GM19025 (cell line): ENCODE results near the gene RPS14.
A peak's percentile ranks its signal among the peaks of the same experiment; 100 is the strongest.
"Not testable (repeated sequence)": the region's sequence is repeated elsewhere in the genome, so short reads cannot be mapped to it uniquely, and the experiment has no call there.

Experiments used
- ATAC-seq: cut with Tn5 transposase; IDR thresholded peaks from one replicate; pipeline ENCODE4 v1.9.1; 2021; ENCODE audit warnings: mild to moderate bottlenecking, low read depth, moderate library complexity; ENCODE audit not compliant: unreplicated experiment

The RPS14 gene

GRCh38 chr5:150447188-150447587, 2.4 kb downstream of the RPS14 start:
- ATAC-seq, result no peak

GRCh38 chr5:150446583-150446982, 3.0 kb downstream of the RPS14 start:
- ATAC-seq, result no peak

GRCh38 chr5:150446088-150446487, 3.5 kb downstream of the RPS14 start:
- no peak for ATAC-seq

DNA sequence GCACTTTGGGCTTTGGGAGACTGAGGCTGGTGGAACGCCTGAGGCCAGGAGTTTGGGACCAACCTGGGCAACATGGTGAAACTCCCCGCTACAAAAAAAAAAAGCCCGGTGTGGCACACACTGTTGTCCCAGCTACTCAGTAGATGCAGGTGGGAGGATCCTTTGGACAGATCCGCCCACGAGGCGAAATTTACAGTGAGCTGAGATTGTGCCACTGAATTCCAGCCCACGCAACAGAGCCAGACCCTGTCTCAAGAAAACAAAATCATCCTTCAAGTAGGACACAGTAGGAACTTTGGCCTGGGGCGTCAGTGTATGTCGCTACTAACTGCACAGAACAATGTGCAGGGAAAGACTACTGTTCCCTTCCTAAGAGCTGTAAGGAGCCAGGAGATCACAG, 4.8 kb downstream of the RPS14 start:
- no peak for ATAC-seq

DNA sequence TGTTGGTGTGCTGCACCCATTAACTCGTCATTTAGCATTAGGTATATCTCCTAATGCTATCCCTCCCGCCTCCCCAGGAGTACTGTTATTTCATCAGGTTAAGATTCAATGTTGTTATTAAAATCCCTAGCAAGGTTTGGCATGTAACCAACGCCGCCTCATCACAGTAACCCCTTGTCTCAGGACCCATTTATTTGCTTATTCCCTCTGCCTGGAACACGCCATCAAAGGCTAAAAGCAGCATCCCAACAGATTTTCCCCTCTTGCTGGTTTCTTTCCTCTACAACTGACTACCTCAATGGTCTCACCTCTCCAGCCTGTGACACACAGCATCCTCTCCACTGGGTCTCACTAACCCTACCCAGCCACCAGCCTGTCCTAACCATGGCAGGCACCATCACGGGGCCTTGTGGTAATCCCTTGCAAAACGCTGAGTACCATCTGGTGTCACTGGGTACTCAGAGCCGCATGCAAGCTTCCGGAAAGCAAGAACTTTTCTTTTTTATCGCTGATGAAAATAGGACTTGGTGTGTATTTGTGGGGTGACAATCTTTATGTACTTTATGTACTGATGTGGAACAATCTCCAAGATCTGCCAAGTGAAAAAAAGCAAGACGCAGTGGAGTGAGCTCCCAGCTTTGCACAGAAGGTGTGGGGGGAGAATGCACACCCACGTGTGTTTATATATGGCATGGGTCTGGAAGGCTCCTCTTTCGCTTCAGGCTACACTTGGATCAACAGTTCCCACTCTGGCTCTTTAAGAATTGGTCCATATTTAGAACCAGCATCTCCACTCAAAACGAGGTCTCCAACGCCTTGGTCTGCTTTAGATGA, 6.1 kb downstream of the RPS14 start:
- ATAC-seq, result no peak

DNA sequence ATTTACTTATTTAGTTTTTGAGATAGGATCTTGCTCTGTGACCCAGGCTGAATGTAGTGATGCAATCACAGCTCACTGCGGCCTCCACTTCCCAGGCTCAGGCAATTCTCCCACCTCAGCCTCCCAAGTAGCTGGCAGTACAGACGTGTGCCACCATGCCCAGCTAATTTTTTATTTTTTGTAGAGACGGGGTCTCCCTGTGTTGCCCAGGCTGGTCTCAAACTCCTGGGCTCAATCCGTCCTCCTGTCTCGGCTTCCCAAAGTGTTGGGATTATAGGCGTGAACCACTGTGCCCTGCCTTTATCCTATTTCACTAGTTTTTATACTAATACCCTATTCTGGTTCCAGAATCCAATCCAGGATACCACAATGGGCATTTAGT, 6.8 kb downstream of the RPS14 start:
- ATAC-seq, result no peak

GRCh38 chr5:150441813-150442698, 7.5 kb downstream of the RPS14 start:
- no peak for ATAC-seq

- ATAC-seq, result no peak
These were observed 8.4 kb downstream of the RPS14 start for GRCh38 chr5:150440948-150441812.

GRCh38 chr5:150438873-150439546, 10.5 kb downstream of the RPS14 start:
- no peak for ATAC-seq

DNA sequence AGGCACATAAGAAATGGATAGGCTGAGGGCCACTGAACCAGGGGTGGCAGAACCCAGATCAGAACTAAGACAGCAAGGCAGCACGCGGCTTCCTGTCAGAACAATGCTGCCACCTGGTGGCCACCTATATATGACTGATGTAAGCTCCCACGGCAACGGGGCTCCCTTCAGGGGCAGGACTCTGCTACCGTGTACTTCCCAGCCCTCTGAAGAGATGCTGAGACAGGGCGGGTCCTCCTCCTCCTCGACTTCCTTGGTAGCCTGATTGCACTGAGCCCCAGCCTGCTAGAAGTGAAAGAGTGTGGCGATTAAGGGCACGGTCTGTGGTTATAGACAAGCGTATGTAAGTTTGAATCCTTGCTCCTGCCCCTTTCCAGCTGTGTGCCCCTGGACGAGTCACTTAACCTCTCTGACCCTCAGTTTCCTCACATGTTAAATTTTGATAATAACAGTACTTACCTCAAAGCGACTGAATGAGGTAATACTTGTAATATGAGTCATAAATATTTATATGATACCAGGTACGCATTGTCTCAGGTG, 13.3 kb downstream of the RPS14 start:
- peak; percentile 93 for ATAC-seq

GRCh38 chr5:150434464-150434863, 15.1 kb downstream of the RPS14 start:
- ATAC-seq, result no peak

DNA sequence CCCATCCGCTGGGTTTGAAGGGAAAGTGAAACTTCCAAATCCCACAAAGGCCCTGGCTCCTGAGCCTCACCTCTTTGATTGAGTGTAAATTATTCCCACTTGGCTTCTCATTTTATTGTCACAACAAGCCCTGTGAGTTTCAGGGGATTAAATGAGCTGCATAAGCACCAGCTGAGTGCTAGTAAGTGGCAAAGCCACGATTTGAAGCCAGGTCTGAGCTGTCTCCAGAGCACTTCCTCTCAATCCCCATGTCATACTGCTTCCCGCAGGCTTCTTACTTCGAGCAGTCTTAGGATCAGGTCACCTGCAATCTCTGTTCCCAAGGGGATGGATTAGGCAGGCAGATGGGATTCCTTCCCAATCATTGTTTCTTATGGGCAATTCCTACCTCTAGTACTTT, 18.0 kb downstream of the RPS14 start:
- no peak for ATAC-seq

DNA sequence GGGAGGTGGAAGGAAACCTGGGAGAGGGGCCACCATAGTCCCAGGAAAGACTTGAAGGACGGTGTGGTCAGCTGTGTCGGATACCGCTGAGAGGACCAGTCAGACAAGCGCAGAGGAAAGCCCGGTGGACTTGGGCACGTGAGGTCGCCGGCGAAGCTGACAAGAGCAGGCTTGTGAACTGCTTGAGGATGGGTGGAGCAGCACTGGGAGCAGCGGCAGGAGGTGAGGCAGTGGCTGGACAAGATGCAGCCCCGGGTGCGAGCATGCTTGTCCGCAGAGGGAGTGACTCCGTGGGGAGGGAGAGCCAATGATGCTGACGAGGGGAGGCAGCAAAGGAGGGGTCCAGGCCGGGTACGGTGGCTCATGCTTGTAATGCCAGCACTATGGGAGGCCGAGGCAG, 18.5 kb downstream of the RPS14 start:
- no peak for ATAC-seq

GRCh38 chr5:150429410-150429873, 20.1 kb downstream of the RPS14 start:
- no peak for ATAC-seq

DNA sequence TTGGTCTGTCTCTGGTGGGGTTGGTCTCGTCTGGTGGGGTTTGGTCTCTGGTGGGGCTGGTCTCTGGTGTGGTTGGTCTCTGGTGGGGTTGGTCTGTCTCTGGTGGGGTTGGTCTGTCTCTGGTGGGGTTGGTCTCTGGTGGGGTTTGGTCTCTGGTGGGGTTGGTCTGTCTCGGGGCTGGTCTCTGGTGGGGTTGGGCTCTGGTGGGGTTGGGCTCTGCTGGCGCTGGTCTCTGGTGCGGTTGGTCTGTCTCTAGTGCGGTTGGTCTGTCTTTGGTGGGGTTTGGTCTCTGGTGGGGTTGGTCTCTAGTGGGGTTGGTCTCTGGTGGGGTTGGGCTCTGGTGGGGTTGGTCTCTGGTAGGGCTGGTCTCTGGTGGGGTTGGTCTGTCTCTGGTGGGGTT, 20.6 kb downstream of the RPS14 start:
- ATAC-seq, result no peak

DNA sequence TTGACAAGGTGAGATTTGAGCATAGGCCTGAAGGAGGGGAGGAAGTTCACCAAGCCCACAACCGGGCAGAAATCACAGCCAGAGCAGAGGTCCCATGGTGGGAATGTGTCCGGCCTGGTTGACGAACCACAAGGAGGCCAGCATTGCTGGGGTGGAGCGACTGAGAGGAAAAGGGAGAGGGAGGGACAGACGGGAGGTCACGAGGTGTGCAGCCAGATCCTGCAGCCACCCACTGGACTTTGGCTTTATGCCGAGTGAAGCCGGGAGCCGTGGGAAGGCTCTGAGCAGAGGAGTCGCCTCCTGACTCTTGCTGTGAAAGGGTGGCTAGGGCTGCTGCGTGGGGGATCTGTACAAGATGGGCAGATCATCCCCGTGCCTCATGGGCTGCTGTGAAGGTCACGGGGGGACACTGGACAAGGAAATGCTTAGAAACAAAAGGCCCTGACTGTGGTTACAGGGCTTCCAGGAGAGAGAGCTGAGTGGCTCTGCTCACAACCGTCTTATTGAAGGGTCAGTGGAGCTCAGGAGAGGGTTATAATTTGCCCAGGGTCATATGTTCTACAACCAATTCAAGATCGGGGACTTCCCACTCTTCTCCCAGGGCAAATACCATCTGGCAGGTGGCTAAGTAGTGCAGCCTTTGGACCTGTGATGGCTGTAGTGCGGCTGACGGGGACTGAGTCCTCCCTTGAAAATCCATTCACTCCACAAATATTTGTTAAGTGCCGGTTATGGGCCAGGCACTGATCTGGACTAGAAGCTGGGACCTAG, 21.2 kb downstream of the RPS14 start:
- ATAC-seq, result no peak

GRCh38 chr5:150426165-150426564, 23.4 kb downstream of the RPS14 start:
- ATAC-seq, result not testable (repeated sequence)

- ATAC-seq, result no peak
These were observed 26.8 kb downstream of the RPS14 start for GRCh38 chr5:150422758-150423157.

GRCh38 chr5:150422075-150422474, 27.5 kb downstream of the RPS14 start:
- ATAC-seq, result no peak
